ENCODE results near the gene CLIP1. TPM values are rescaled to one million over a fixed set of nuclear protein-coding genes. Genes with fewer than 3 reads are reported as not detected.

The CLIP1 gene
- total RNA-seq, 1 experiment from 2014 or later = 62.2 TPM

GRCh38 chr12:122354958-122355641, 67.4 kb downstream of the CLIP1 start:
- no peak for DNase-seq (ENCODE audit: low spot score)
- no peaks in the 10 kb centered on the region for H3K9me3 ChIP-seq (ENCODE audit: low read depth, low read length, poor library complexity, severe bottlenecking)
- H3K4me3 ChIP-seq (ENCODE audit: low read depth, low read length, poor library complexity, severe bottlenecking) = no peak overlapping the region
- POLR2A ChIA-PET (ENCODE audit: low non-redundant PET) = no interaction called here
- no peaks in the 10 kb centered on the region for H3K27me3 ChIP-seq (replicated peaks; ENCODE audit: insufficient read depth, low read depth, low read length, poor library complexity)
- no TSS peak for BruUV-seq (replicated peaks)
- H3K36me3 ChIP-seq (ENCODE audit: insufficient read depth, low read length, poor library complexity, severe bottlenecking) = peaks cover 36% of the 10 kb centered on the region
- no peaks in the 10 kb centered on the region for H3K4me1 ChIP-seq (ENCODE audit: insufficient read depth, low read length, poor library complexity, severe bottlenecking)
- H3K27ac ChIP-seq (ENCODE audit: low read depth, low read length, poor library complexity, severe bottlenecking) = no peak overlapping the region
- TF ChIP-seq EZH2 (IDR thresholded peaks at IDR 0.05; ENCODE audit: borderline replicate concordance, low read depth, low read length, poor library complexity, severe bottlenecking) (no peak), CTCF (conservative IDR thresholded peaks at IDR 0.05; ENCODE audit: low read depth, low read length) (no peak)
- intact Hi-C loops (cut with micrococcal nuclease; ENCODE audit: unreplicated experiment) = loop anchor here (5.0 kb wide), 1 partner anchor 223 kb away; no protein-coding TSS in a partner anchor
- CTCF ChIA-PET = interaction anchor here (0.6 kb wide), 1 partner anchor 35 kb away, joined by 5 read pairs; no protein-coding TSS in a partner anchor

GRCh38 chr12:122352394-122352793, 70.1 kb downstream of the CLIP1 start:
- no peaks in the 10 kb centered on the region for H3K27me3 ChIP-seq (replicated peaks; ENCODE audit: insufficient read depth, low read depth, low read length, poor library complexity)
- no TSS peak for BruUV-seq (replicated peaks)
- no peak for TF ChIP-seq CTCF (conservative IDR thresholded peaks at IDR 0.05; ENCODE audit: low read depth, low read length)
- peaks cover 32% of the 10 kb centered on the region for H3K36me3 ChIP-seq (ENCODE audit: insufficient read depth, low read length, poor library complexity, severe bottlenecking)
- no peaks in the 10 kb centered on the region for H3K4me1 ChIP-seq (ENCODE audit: insufficient read depth, low read length, poor library complexity, severe bottlenecking)
- H3K9me3 ChIP-seq (ENCODE audit: low read depth, low read length, poor library complexity, severe bottlenecking) = no peaks in the 10 kb centered on the region
- ChIA-PET CTCF (no interaction called here), POLR2A (ENCODE audit: low non-redundant PET) (no interaction called here)
- intact Hi-C loops (cut with micrococcal nuclease; ENCODE audit: unreplicated experiment) = no loop called here
- H3K27ac ChIP-seq (ENCODE audit: low read depth, low read length, poor library complexity, severe bottlenecking) = no peak overlapping the region
- no peak overlapping the region for H3K4me3 ChIP-seq (ENCODE audit: low read depth, low read length, poor library complexity, severe bottlenecking)
- DNase-seq (ENCODE audit: low spot score) = no peak

- ChIA-PET POLR2A (ENCODE audit: low non-redundant PET) (no interaction called here), CTCF (no interaction called here)
- intact Hi-C loops (cut with micrococcal nuclease; ENCODE audit: unreplicated experiment) = no loop called here
- Histone ChIP-seq H3K27me3 (replicated peaks; ENCODE audit: insufficient read depth, low read depth, low read length, poor library complexity) (no peaks in the 10 kb centered on the region), H3K36me3 (ENCODE audit: insufficient read depth, low read length, poor library complexity, severe bottlenecking) (peaks cover 24% of the 10 kb centered on the region), H3K4me3 (ENCODE audit: low read depth, low read length, poor library complexity, severe bottlenecking) (no peak overlapping the region), H3K27ac (ENCODE audit: low read depth, low read length, poor library complexity, severe bottlenecking) (no peak overlapping the region), H3K9me3 (ENCODE audit: low read depth, low read length, poor library complexity, severe bottlenecking) (no peaks in the 10 kb centered on the region), H3K4me1 (ENCODE audit: insufficient read depth, low read length, poor library complexity, severe bottlenecking) (no peaks in the 10 kb centered on the region)
- BruUV-seq (replicated peaks) = no TSS peak
- no peak for DNase-seq (ENCODE audit: low spot score)
- TF ChIP-seq EZH2 (IDR thresholded peaks at IDR 0.05; ENCODE audit: borderline replicate concordance, low read depth, low read length, poor library complexity, severe bottlenecking) (no peak), CTCF (conservative IDR thresholded peaks at IDR 0.05; ENCODE audit: low read depth, low read length) (no peak)
These were observed 72.2 kb downstream of the CLIP1 start for GRCh38 chr12:122350141-122350848.

All from A673 (cell line).